Smooth muscle cell of the brain vasculature (primary cell): ENCODE data around the gene CACNB4.

Experiments
- DNase-seq: peaks from one replicate; pipeline ENCODE4 v3.0.0-alpha.2; 2012; ENCODE audit warnings: low read depth, low spot score

The CACNB4 gene

GRCh38 chr2:152089238-152089637 lies 9.6 kb downstream of the CACNB4 start:
- DNase-seq = no peak

- DNase-seq = no peak
These were observed 10.8 kb downstream of the CACNB4 start for GRCh38 chr2:152088006-152088405.

- DNase-seq = no peak
These were observed 12.6 kb downstream of the CACNB4 start for GRCh38 chr2:152086231-152086630.

GRCh38 chr2:152084076-152084475 lies 14.8 kb downstream of the CACNB4 start:
- no peak for DNase-seq

- DNase-seq = no peak
These were observed 15.5 kb downstream of the CACNB4 start for GRCh38 chr2:152083202-152083875.

GRCh38 chr2:152078662-152079061 lies 20.2 kb downstream of the CACNB4 start:
- DNase-seq = no peak

- no peak for DNase-seq
These were observed 20.8 kb downstream of the CACNB4 start for GRCh38 chr2:152078023-152078422.

- no peak for DNase-seq
These were observed 23.3 kb downstream of the CACNB4 start for GRCh38 chr2:152075461-152076050.

- no peak for DNase-seq
These were observed 26.8 kb downstream of the CACNB4 start for GRCh38 chr2:152072011-152072410.

- no peak for DNase-seq
These were observed 27.3 kb downstream of the CACNB4 start for GRCh38 chr2:152071518-152071917.

GRCh38 chr2:152071092-152071491 lies 27.8 kb downstream of the CACNB4 start:
- no peak for DNase-seq

- DNase-seq = no peak
These were observed 30.6 kb downstream of the CACNB4 start for GRCh38 chr2:152068226-152068625.

GRCh38 chr2:152067823-152068222 lies 31.0 kb downstream of the CACNB4 start:
- DNase-seq = no peak

- DNase-seq = no peak
These were observed 32.9 kb downstream of the CACNB4 start for GRCh38 chr2:152065945-152066344.

- DNase-seq = no peak
These were observed 34.8 kb downstream of the CACNB4 start for GRCh38 chr2:152064001-152064400.

- DNase-seq = no peak
These were observed 35.4 kb downstream of the CACNB4 start for GRCh38 chr2:152063325-152063924.

GRCh38 chr2:152062125-152063091 lies 36.4 kb downstream of the CACNB4 start:
- no peak for DNase-seq

- DNase-seq = no peak
These were observed 37.5 kb downstream of the CACNB4 start for GRCh38 chr2:152061383-152061782.

- DNase-seq = no peak
These were observed 40.2 kb downstream of the CACNB4 start for GRCh38 chr2:152058655-152059054.

- no peak for DNase-seq
These were observed 42.4 kb downstream of the CACNB4 start for GRCh38 chr2:152056418-152056817.

GRCh38 chr2:152055366-152056108 lies 43.3 kb downstream of the CACNB4 start:
- DNase-seq = no peak
